Caco-2 (cell line): ENCODE results near the gene LPCAT1. TPM values are rescaled to one million over a fixed set of nuclear protein-coding genes. Genes with fewer than 3 reads are reported as not detected.

Experiments
- BruUV-seq: library from RNA; stranded (reverse); fragments of 400-500 nt; replicated peaks from 2 replicates; lab custom pipeline; 2021; lab: Mats Ljungman, UMichigan
- CTCF ChIA-PET: fragments of 300-600 bp; sonication (Branson Sonifier 250); formaldehyde crosslinking; loops from one replicate; lab custom pipeline; 2022; ENCODE audit warnings: antibody characterized with exemption; lab: Charles Lee
- POLR2A ChIA-PET: fragments of 300-600 bp; sonication (Branson Sonifier 250); formaldehyde crosslinking; loops from one replicate; lab custom pipeline; 2022; ENCODE audit warnings: antibody characterized with exemption; lab: Charles Lee
- DNase-seq, 2 experiments: peaks; one replicate each; pipeline versions ENCODE4 v3.0.0 to v3.0.0-alpha.2; 2020 to 2022
- H3K27me3 ChIP-seq: replicated peaks from 2 replicates; pipeline ENCODE4 v1.6.0; 2011; ENCODE audit warnings: low read length; ENCODE audit not compliant: control insufficient read depth, insufficient read depth
- H3K36me3 ChIP-seq: 2 replicates; pipeline ENCODE4 v1.5.1; 2011; ENCODE audit warnings: low read length; ENCODE audit not compliant: control insufficient read depth, insufficient read depth
- H3K4me1 ChIP-seq: fragments of 250-450 bp; sonication (Bioruptor Pico); 2 replicates; pipeline ENCODE4 v1.5.1; 2020; ENCODE audit warnings: mild to moderate bottlenecking
- H3K4me3 ChIP-seq: 2 replicates; pipeline ENCODE4 v1.5.1; 2011; ENCODE audit warnings: low read depth, mild to moderate bottlenecking, control low read depth, low read length
- H3K9me3 ChIP-seq: fragments of 250-450 bp; sonication (Bioruptor Pico); 2 replicates; pipeline ENCODE4 v1.5.1; 2020; ENCODE audit warnings: mild to moderate bottlenecking, moderate library complexity
- H3K27ac Mint-ChIP-seq: one replicate; pipeline ENCODE4 v1.8.0; 2022; ENCODE audit warnings: mixed read lengths; ENCODE audit not compliant: unreplicated experiment
- H3K27me3 Mint-ChIP-seq: one replicate; pipeline ENCODE4 v1.8.0; 2022; ENCODE audit warnings: mixed read lengths; ENCODE audit not compliant: insufficient read depth, unreplicated experiment
- H3K36me3 Mint-ChIP-seq: one replicate; pipeline ENCODE4 v1.8.0; 2022; ENCODE audit warnings: mild to moderate bottlenecking, mixed read lengths; ENCODE audit not compliant: insufficient read depth, unreplicated experiment
- H3K4me1 Mint-ChIP-seq: one replicate; pipeline ENCODE4 v1.8.0; 2022; ENCODE audit warnings: low read depth, mixed read lengths; ENCODE audit not compliant: unreplicated experiment
- H3K4me3 Mint-ChIP-seq: one replicate; pipeline ENCODE4 v1.8.0; 2022; ENCODE audit warnings: mild to moderate bottlenecking, moderate library complexity, mixed read lengths; ENCODE audit not compliant: unreplicated experiment
- H3K9me3 Mint-ChIP-seq: one replicate; pipeline ENCODE4 v1.8.0; 2022; ENCODE audit warnings: mixed read lengths; ENCODE audit not compliant: unreplicated experiment
- intact Hi-C: fragments of 100-400 bp; cut with micrococcal nuclease; formaldehyde crosslinking; loops from one replicate; pipeline ENCODE4 v1.10.0; 2022; ENCODE audit not compliant: unreplicated experiment
- total RNA-seq: library from RNA; stranded (reverse); gene quantifications from 2 replicates; pipeline ENCODE4 v1.2.3, GENCODE V29; 2022
- TF ChIP-seq, protein P1 (sequence below), 2 experiments: fragments of 200-600 bp in 1 of 2; IDR thresholded peaks; 1 replicate in 1 of 2; 2 replicates in 1 of 2; pipeline versions ENCODE4 v1.5.1 to v1.8.0; 2011 to 2022; ENCODE audit warnings: antibody characterized with exemption in 1 of 2, control low read depth in 1 of 2, inconsistent platforms in 1 of 2, low read depth in 1 of 2, low read length in 1 of 2, mild to moderate bottlenecking in 1 of 2, moderate library complexity in 1 of 2; ENCODE audit not compliant: insufficient read depth in 1 of 2, severe bottlenecking in 1 of 2, unreplicated experiment in 1 of 2

The LPCAT1 gene
- total RNA-seq, 1 experiment from 2014 or later = 52.8 TPM

DNA sequence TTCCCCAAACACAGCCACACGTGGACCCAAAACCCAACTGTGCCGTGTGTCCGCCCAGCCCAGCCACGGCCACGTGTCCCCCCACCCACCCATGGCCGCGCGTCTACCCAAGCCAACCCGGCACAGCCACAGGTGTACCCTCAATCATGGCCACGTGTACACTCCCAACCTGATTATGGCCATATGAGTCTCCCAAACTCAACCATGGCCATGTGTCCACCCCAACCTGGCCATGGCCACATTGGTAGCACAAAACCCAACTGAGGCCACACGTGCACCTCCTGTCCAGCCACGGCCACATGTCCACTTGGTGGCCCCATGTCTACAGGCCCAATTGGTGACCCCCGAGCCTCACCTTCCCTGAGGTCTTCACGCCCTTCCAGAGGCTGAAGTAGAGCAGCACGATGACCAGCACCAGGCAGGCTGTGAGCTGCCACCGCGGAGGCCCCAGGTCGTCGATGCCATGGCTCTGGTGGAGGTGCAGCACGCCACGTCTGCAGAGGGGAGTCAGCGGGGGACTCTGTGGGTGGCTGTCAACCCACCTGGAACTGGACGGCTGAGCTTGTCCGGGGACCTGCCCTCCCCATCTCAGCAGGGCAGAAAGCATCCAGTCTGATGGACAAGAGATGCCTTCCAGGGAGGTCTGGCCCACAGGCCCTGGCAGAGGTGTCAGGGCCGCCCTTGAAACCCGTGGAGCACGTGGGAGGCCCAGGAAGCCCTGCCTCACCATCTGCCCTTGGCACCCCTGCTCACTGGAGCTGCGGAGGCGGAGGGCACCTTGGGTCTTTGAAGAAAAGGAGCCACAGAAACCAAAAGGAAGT lies 102.0 kb downstream of the LPCAT1 start:
- POLR2A ChIA-PET = no interaction called here
- peaks cover 18% of the 10 kb centered on the region for H3K27me3 Mint-ChIP-seq

DNA sequence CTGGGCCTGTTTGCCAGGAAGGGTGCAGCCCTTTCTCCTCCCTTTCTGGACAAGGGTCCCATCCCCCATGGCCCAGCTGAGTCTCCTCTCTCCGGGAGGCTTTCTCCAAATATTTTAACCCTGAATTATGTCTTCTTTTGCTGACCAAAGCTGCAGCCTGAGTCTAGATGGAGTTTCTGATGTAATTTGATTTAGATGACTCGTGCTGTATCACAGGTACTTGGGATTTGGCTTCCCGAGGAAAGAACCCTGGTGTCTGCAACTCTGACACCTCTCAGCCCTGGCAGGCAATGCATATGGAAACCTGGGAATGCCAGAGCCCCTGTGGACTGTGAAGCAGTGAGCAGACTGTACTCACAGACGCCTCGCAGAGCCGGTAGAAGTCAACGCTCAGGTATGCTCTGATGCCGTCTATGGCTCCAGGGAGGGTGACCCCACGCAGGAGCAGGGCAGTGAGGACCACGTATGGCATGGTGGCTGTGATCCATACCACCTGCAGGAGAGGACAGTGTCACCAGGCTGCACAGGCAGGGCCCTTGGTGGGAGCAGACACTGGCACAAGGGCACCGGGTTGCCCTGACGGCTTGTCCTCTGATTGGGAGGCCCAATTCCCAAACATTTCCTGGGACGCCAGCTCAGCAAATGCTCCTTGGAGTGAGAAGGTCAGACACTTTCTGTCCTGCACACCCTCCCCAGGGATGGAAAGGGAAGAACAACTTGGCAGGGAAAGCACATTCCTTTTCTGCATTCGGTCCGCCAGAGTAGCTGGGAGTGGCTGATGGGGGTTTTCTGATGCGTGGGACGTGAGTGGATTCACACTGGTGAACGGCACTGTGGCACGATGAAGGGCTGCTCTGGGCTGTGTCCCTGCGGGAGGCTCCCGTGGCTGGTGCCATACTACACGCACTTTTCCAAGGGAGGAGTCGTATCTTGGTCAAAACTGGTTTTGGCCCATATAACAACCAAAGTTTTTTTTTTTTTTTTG lies 103.3 kb downstream of the LPCAT1 start:
- POLR2A ChIA-PET = no interaction called here
- H3K27me3 ChIP-seq = no peaks in the 10 kb centered on the region
- no peak overlapping the region for H3K27ac Mint-ChIP-seq

More for the DNA sequence above, 102.0 kb downstream of the LPCAT1 start:
- BruUV-seq = no TSS peak
- TF ChIP-seq, protein P1, sequence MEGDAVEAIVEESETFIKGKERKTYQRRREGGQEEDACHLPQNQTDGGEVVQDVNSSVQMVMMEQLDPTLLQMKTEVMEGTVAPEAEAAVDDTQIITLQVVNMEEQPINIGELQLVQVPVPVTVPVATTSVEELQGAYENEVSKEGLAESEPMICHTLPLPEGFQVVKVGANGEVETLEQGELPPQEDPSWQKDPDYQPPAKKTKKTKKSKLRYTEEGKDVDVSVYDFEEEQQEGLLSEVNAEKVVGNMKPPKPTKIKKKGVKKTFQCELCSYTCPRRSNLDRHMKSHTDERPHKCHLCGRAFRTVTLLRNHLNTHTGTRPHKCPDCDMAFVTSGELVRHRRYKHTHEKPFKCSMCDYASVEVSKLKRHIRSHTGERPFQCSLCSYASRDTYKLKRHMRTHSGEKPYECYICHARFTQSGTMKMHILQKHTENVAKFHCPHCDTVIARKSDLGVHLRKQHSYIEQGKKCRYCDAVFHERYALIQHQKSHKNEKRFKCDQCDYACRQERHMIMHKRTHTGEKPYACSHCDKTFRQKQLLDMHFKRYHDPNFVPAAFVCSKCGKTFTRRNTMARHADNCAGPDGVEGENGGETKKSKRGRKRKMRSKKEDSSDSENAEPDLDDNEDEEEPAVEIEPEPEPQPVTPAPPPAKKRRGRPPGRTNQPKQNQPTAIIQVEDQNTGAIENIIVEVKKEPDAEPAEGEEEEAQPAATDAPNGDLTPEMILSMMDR (IDR thresholded peaks at IDR 0.05; ENCODE audit: insufficient read depth in 1 of 2, low read depth in 1 of 2, low read length in 1 of 2, severe bottlenecking in 1 of 2, unreplicated experiment in 1 of 2) = no peak
- DNase-seq = no peak
- Histone ChIP-seq H3K9me3 (no peaks in the 10 kb centered on the region), H3K36me3 (no peaks in the 10 kb centered on the region), H3K27me3 (no peaks in the 10 kb centered on the region), H3K4me3 (no peak overlapping the region), H3K4me1 (no peaks in the 10 kb centered on the region)
- Mint-ChIP-seq H3K4me1 (no peaks in the 10 kb centered on the region), H3K4me3 (no peak overlapping the region), H3K9me3 (no peaks in the 10 kb centered on the region), H3K27ac (no peak overlapping the region), H3K36me3 (peaks cover 4% of the 10 kb centered on the region)
- CTCF ChIA-PET = no interaction called here
- intact Hi-C loops = no loop called here

More for the DNA sequence above, 103.3 kb downstream of the LPCAT1 start:
- intact Hi-C loops = no loop called here
- Mint-ChIP-seq H3K4me3 (no peak overlapping the region), H3K9me3 (no peaks in the 10 kb centered on the region), H3K27me3 (peaks cover 22% of the 10 kb centered on the region), H3K36me3 (peaks cover 4% of the 10 kb centered on the region), H3K4me1 (no peaks in the 10 kb centered on the region)
- no peak overlapping the region for H3K4me3 ChIP-seq
- H3K9me3 ChIP-seq = no peaks in the 10 kb centered on the region
- H3K4me1 ChIP-seq = no peaks in the 10 kb centered on the region
- BruUV-seq = no TSS peak
- CTCF ChIA-PET = no interaction called here
- no peaks in the 10 kb centered on the region for H3K36me3 ChIP-seq
- DNase-seq = no peak
- TF ChIP-seq, protein P1 (IDR thresholded peaks at IDR 0.05; ENCODE audit: insufficient read depth in 1 of 2, low read depth in 1 of 2, low read length in 1 of 2, severe bottlenecking in 1 of 2, unreplicated experiment in 1 of 2) = no peak
